Measurements from ENCODE around the gene IER5. TPM values are rescaled to one million over a fixed set of nuclear protein-coding genes. Genes with fewer than 3 reads are reported as not detected.
A peak's percentile ranks its signal among the peaks of the same experiment; 100 is the strongest.

Gene IER5
- polyA plus RNA-seq, 1 of the 3 experiments (the other 2 are of a cell fraction) = 52.9 TPM

DNA sequence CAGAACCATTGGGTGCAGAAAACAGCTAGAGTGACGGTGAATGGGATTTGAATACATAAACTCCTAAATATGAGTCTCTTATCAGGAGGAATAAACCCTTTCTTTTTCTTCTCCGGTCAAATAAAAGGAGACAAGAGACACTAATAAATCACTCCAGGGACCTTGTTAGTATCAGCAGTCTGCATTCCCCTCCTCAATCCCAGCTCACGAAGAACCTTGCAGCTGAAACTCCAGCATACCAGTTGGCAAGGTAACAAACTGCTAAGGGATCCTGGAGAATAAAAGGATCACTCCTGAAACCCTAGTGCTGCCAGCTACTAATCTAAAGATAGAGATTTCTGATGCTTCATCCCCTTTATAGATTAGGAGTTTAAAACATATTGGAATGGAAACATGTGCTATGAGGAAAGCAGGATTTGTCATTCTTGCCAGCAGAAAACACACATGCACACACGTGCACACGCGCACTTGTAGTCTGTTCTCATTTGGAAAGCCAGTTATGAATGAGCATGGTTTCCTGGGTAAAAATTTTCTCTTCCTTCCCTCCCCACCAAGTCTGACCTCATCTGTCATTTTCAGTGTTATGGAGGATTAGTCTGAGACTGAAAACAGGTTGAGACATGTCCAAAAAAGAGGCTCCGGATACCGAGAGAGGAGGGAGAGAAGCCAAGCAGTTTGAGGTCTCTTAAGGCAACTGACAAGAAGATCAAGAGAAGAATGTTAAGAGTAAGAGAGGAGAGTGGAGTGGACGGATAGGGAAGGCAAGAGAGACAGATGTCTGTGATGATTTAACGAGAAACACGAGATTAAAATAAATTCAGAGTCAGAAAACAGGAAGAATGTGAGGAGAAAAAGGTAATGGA lies 10.9 kb downstream of the IER5 start (continued):
- TF ChIP-seq, protein P1, sequence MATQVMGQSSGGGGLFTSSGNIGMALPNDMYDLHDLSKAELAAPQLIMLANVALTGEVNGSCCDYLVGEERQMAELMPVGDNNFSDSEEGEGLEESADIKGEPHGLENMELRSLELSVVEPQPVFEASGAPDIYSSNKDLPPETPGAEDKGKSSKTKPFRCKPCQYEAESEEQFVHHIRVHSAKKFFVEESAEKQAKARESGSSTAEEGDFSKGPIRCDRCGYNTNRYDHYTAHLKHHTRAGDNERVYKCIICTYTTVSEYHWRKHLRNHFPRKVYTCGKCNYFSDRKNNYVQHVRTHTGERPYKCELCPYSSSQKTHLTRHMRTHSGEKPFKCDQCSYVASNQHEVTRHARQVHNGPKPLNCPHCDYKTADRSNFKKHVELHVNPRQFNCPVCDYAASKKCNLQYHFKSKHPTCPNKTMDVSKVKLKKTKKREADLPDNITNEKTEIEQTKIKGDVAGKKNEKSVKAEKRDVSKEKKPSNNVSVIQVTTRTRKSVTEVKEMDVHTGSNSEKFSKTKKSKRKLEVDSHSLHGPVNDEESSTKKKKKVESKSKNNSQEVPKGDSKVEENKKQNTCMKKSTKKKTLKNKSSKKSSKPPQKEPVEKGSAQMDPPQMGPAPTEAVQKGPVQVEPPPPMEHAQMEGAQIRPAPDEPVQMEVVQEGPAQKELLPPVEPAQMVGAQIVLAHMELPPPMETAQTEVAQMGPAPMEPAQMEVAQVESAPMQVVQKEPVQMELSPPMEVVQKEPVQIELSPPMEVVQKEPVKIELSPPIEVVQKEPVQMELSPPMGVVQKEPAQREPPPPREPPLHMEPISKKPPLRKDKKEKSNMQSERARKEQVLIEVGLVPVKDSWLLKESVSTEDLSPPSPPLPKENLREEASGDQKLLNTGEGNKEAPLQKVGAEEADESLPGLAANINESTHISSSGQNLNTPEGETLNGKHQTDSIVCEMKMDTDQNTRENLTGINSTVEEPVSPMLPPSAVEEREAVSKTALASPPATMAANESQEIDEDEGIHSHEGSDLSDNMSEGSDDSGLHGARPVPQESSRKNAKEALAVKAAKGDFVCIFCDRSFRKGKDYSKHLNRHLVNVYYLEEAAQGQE (IDR thresholded peaks at IDR 0.05; ENCODE audit: low read depth, low read length) = no peak
- TF ChIP-seq JUND (IDR thresholded peaks at IDR 0.05) (peak; percentile 65), USF2 (IDR thresholded peaks at IDR 0.05; ENCODE audit: borderline replicate concordance, low read depth, low read length) (no peak), MAX (IDR thresholded peaks at IDR 0.05; ENCODE audit: low read depth) (peak; percentile 84), FOSL2 (IDR thresholded peaks at IDR 0.05; ENCODE audit: borderline replicate concordance, low read depth) (no peak), SIN3A (IDR thresholded peaks at IDR 0.05; ENCODE audit: borderline replicate concordance, low read depth, low read length) (peak; percentile 75; the same call in 1 of the 2 replicates), PBX3 (IDR thresholded peaks at IDR 0.05) (peak; percentile 93), EZH2phosphoT487 (IDR thresholded peaks at IDR 0.05; ENCODE audit: borderline replicate concordance, low read depth) (no peak), GABPA (IDR thresholded peaks at IDR 0.05; ENCODE audit: low read depth) (no peak), CTCF (IDR thresholded peaks at IDR 0.05) (no peak), RXRA (IDR thresholded peaks at IDR 0.05; ENCODE audit: borderline replicate concordance, low read depth) (peak; percentile 66; the same call in 1 of the 2 replicates), NFIC (IDR thresholded peaks at IDR 0.05; ENCODE audit: borderline replicate concordance) (peak; percentile 63; the same call in 1 of the 2 replicates), RAD21 (IDR thresholded peaks at IDR 0.05; ENCODE audit: low read length) (no peak), RFX5 (IDR thresholded peaks at IDR 0.05; ENCODE audit: low read length) (no peak), MXI1 (IDR thresholded peaks at IDR 0.05; ENCODE audit: low read depth, low read length) (no peak), TCF12 (IDR thresholded peaks at IDR 0.05) (peak; percentile 75), YY1 (IDR thresholded peaks at IDR 0.05; ENCODE audit: low read depth) (no peak; the same call in 1 of the 2 replicates), FOXJ3 (CRISPR knock-in tag; IDR thresholded peaks at IDR 0.05) (no peak), RCOR1 (IDR thresholded peaks at IDR 0.05; ENCODE audit: low read length) (no peak), TEAD4 (IDR thresholded peaks at IDR 0.05; ENCODE audit: borderline replicate concordance, insufficient read depth) (no peak), GATA2 (CRISPR knock-in tag; IDR thresholded peaks at IDR 0.05) (no peak), ELF1 (IDR thresholded peaks at IDR 0.05) (no peak), CHD2 (IDR thresholded peaks at IDR 0.05; ENCODE audit: low read length, partially characterized antibody) (no peak)
- TF ChIP-seq, protein P2, sequence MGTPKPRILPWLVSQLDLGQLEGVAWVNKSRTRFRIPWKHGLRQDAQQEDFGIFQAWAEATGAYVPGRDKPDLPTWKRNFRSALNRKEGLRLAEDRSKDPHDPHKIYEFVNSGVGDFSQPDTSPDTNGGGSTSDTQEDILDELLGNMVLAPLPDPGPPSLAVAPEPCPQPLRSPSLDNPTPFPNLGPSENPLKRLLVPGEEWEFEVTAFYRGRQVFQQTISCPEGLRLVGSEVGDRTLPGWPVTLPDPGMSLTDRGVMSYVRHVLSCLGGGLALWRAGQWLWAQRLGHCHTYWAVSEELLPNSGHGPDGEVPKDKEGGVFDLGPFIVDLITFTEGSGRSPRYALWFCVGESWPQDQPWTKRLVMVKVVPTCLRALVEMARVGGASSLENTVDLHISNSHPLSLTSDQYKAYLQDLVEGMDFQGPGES (IDR thresholded peaks at IDR 0.05; ENCODE audit: low read depth, low read length) = no peak
